Measurements from ENCODE around the gene ZSWIM1. TPM values are rescaled to one million over a fixed set of nuclear protein-coding genes. Genes with fewer than 3 reads are reported as not detected.

Gene ZSWIM1
- total and polyA plus RNA-seq, 2 of the 13 experiments (the other 11 are each of a cell fraction or from before 2014, with no cell fraction given) = 9.5 to 11.7 TPM

- intact Hi-C loops (cut with micrococcal nuclease; ENCODE audit: unreplicated experiment) = no loop called here
- 98% methylated on average over 7 of the region's 7 CpGs for WGBS (ENCODE audit: low lambda C conversion rate)
- H3K79me2 ChIP-seq (ENCODE audit: insufficient read depth, low read length) = no peaks in the 10 kb centered on the region
- peaks cover 51 to 57% of the 10 kb centered on the region in 2 experiments for H3K36me3 ChIP-seq (replicated peaks in 1 of 2; ENCODE audit: control insufficient read depth in 1 of 2, insufficient read depth in 2 of 2, low read length in 2 of 2)
- FAIRE-seq (no peak), ATAC-seq (no peak), DNase-seq (ENCODE audit: low spot score) (no peak)
- no TSS peak for BruUV-seq (replicated peaks)
- no peak overlapping the region for H3K4me2 ChIP-seq (ENCODE audit: low read depth, low read length)
- H3K27ac ChIP-seq (ENCODE audit: extremely low read length, insufficient read depth, low read length) = no peak overlapping the region
- H2AFZ ChIP-seq (ENCODE audit: low read length) = no peak overlapping the region
- H3K9me3 ChIP-seq (ENCODE audit: low read length) = no peaks in the 10 kb centered on the region
- ChIA-PET CTCF (ENCODE audit: low intra/inter-chr PET ratio, low total read pairs) (no interaction called here), POLR2A (interaction anchor here (0.9 to 4.7 kb wide), 6 partner anchors 8 to 39 kb away, joined by 3 to 24 read pairs (median 8); partner anchors contain the start of gene PCIF1)
- no peak overlapping the region for H3K4me3 ChIP-seq (replicated peaks in 1 of 3; ENCODE audit: insufficient read depth in 1 of 3, low read depth in 2 of 3, low read length in 3 of 3)
- no peaks in the 10 kb centered on the region for H3K27me3 ChIP-seq (ENCODE audit: control insufficient read depth in 1 of 2, insufficient read depth in 2 of 2, low read length in 2 of 2)
- peaks cover 5% of the 10 kb centered on the region for H3K4me1 ChIP-seq (ENCODE audit: insufficient read depth, low read length)
- H3K9ac ChIP-seq (ENCODE audit: insufficient read depth, low read depth, low read length) = no peak overlapping the region
- in situ Hi-C loops (cut with HindIII; ENCODE audit: extremely low pct_ligation_motif_present, low pct_unique_long_range_greater_than_20kb) = no loop called here
- H4K20me1 ChIP-seq (ENCODE audit: insufficient read depth, low read length) = no peaks in the 10 kb centered on the region
- TF ChIP-seq FOXM1 (CRISPR knock-in tag; IDR thresholded peaks at IDR 0.05) = no peak
- TF ChIP-seq PLSCR1 (CRISPR knock-in tag; IDR thresholded peaks at IDR 0.05; ENCODE audit: borderline replicate concordance) = no peak
- no peak for TF ChIP-seq MEIS1 (CRISPR knock-in tag; IDR thresholded peaks at IDR 0.05; ENCODE audit: borderline replicate concordance)
- no peak for TF ChIP-seq PBX2 (CRISPR knock-in tag; IDR thresholded peaks at IDR 0.05)
- no peak for TF ChIP-seq ZNF660 (CRISPR knock-in tag; IDR thresholded peaks at IDR 0.05; ENCODE audit: borderline replicate concordance, low read depth)
- TF ChIP-seq POLR2G (IDR thresholded peaks at IDR 0.05; ENCODE audit: low read depth, low read length) = peak; percentile 25; the same call in 1 of the 2 replicates
- TF ChIP-seq NCOA2 (CRISPR knock-in tag; IDR thresholded peaks at IDR 0.05) = no peak
- no peak for TF ChIP-seq RERE (CRISPR knock-in tag; IDR thresholded peaks at IDR 0.05; ENCODE audit: low read depth)
- no peak for TF ChIP-seq PPARG (CRISPR knock-in tag; conservative IDR thresholded peaks at IDR 0.05)
- TF ChIP-seq NFE2 (CRISPR knock-in tag; IDR thresholded peaks at IDR 0.05) = no peak
- no peak for TF ChIP-seq BATF2 (CRISPR knock-in tag; IDR thresholded peaks at IDR 0.05)
- TF ChIP-seq REPIN1 (CRISPR knock-in tag; IDR thresholded peaks at IDR 0.05; ENCODE audit: borderline replicate concordance, low read depth) = no peak
- no peak for TF ChIP-seq ZNF496 (CRISPR knock-in tag; IDR thresholded peaks at IDR 0.05; ENCODE audit: insufficient replicate concordance)
- peak; percentile 29 for TF ChIP-seq AGO2 (optimal IDR thresholded peaks at IDR 0.05; ENCODE audit: low read depth, low read length)
These were observed 16.7 kb downstream of the ZSWIM1 start for GRCh38 chr20:45897692-45898091.
